ENCODE results near the gene ROPN1L.

DNA sequence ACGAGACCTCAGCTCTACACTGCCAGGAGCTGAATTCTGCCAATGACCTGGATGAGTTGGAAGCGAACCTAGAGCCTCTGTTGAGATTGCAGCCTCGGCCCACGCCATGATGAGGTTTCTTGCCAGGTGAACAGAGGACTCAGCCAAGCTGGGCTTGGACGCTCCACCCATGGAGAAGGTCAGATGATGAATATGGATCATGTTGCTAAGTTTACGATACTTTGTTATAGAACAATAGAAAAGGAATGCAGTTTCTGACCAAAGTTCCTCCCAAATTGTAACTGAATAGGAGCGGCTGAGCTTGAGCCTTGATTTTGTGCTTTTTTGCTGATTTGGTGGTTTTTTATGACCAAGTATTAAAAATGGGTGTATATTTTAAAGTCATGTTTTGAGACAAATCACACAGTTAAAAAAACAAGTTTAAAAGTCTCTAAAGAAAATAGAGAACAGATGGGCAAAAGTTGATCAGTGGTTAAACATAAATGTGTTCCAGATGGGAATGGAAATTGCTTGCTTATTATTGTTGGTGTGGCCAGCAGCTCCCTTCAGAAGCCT is 32.9 kb downstream of the ROPN1L start:
- TF ChIP-seq, protein P1, sequence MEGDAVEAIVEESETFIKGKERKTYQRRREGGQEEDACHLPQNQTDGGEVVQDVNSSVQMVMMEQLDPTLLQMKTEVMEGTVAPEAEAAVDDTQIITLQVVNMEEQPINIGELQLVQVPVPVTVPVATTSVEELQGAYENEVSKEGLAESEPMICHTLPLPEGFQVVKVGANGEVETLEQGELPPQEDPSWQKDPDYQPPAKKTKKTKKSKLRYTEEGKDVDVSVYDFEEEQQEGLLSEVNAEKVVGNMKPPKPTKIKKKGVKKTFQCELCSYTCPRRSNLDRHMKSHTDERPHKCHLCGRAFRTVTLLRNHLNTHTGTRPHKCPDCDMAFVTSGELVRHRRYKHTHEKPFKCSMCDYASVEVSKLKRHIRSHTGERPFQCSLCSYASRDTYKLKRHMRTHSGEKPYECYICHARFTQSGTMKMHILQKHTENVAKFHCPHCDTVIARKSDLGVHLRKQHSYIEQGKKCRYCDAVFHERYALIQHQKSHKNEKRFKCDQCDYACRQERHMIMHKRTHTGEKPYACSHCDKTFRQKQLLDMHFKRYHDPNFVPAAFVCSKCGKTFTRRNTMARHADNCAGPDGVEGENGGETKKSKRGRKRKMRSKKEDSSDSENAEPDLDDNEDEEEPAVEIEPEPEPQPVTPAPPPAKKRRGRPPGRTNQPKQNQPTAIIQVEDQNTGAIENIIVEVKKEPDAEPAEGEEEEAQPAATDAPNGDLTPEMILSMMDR (IDR thresholded peaks at IDR 0.05; ENCODE audit: insufficient read depth, low read depth, low read length), result no peak
- TF ChIP-seq EZH2 (IDR thresholded peaks at IDR 0.05; ENCODE audit: insufficient read depth, low read length), result no peak
